Adrenal gland (tissue), 12 donors: ENCODE measurements around the gene GPC1. TPM values are rescaled to one million over a fixed set of nuclear protein-coding genes. Genes with fewer than 3 reads are reported as not detected.
A peak's percentile ranks its signal among the peaks of the same experiment; 100 is the strongest.

Experiments
- DNase-seq, 7 donors: peaks; one replicate each; pipeline ENCODE4 v3.0.0-alpha.2; 2019 to 2020
- H3K27ac ChIP-seq, 5 donors: fragments of 200-600 bp; sonication (generic) in 4 of 5; 1 replicate in 3 of 5; 2 replicates in 2 of 5; pipeline versions ENCODE4 v1.5.1 to v1.8.0; 2016 to 2020; ENCODE audit warnings: mild to moderate bottlenecking in 1 of 5
- H3K27me3 ChIP-seq: fragments of 200-600 bp; 2 replicates; pipeline ENCODE4 v1.8.0; 2021
- H3K36me3 ChIP-seq, 2 donors: fragments of 200-600 bp; replicated peaks in 1 of 2; 1 replicate in 1 of 2; 2 replicates in 1 of 2; pipeline versions ENCODE4 v1.5.1 to v1.8.0; 2018 to 2022
- H3K4me1 ChIP-seq, 2 donors: fragments of 200-600 bp; replicated peaks in 1 of 2; 1 replicate in 1 of 2; 2 replicates in 1 of 2; pipeline versions ENCODE4 v1.5.1 to v1.8.0; 2018 to 2021
- H3K4me3 ChIP-seq, 4 donors: fragments of 200-600 bp; sonication (generic) in 3 of 4; one replicate each; pipeline ENCODE4 v1.5.1; 2016 to 2018
- H3K9me3 ChIP-seq, 3 donors: fragments of 200-600 bp; sonication (generic) in 1 of 3; replicated peaks in 1 of 3; 1 replicate in 2 of 3; 2 replicates in 1 of 3; pipeline versions ENCODE4 v1.5.1 to v1.8.0; 2016 to 2021
- CTCF ChIP-seq, 6 experiments: fragments of 450-650 bp in 4 of 6; fragments of 200-600 bp in 2 of 6; sonication (generic) in 1 of 6; IDR thresholded peaks; 1 replicate in 5 of 6; 2 replicates in 1 of 6; pipeline versions ENCODE4 v1.5.1 to v1.8.0; 2016 to 2021; ENCODE audit warnings: antibody characterized with exemption in 6 of 6, mild to moderate bottlenecking in 2 of 6, moderate library complexity in 1 of 6
- POLR2A ChIP-seq, 2 donors: fragments of 450-650 bp; IDR thresholded peaks; one replicate each; pipeline ENCODE4 v1.6.1; 2017; ENCODE audit warnings: antibody characterized with exemption in 2 of 2, mild to moderate bottlenecking in 2 of 2, moderate library complexity in 1 of 2
- WGBS, 4 donors: extraction: QIAGEN DNeasy Blood & Tissue Kit in 2 of 4; methylation state at CpG; one replicate each; pipeline versions ENCODE4 v1.1.5 to v1.1.7; 2013 to 2017; 5-methylcytosine and 5-hydroxymethylcytosine counted together
- intact Hi-C, 2 donors: fragments of 100-400 bp; cut with DNase I; formaldehyde crosslinking; loops; one replicate each; pipeline versions ENCODE4 v1.14.1 to v1.15.0; 2022 to 2023
- polyA plus RNA-seq, 3 donors: library from polyadenylated mRNA; stranded (reverse); fragments of 200-250 nt in 2 of 3; fragments of 350-450 nt in 1 of 3; fragmentation: Illumina TruSeq in 1 of 3; extraction: RNeasy Lipid Tissue Mini Kit (QIAGEN cat#74804) in 1 of 3; gene quantifications; one replicate each; pipeline ENCODE4 v1.2.3, GENCODE V29; 2013 to 2014
- total RNA-seq, 9 donors: library from RNA; depleted of rRNA in 4 of 9; stranded (reverse); fragments of >200 nt in 4 of 9; fragments of 120-200 nt in 1 of 9; fragmentation: NEBNext Ultra II Directional in 1 of 9; extraction: Animal tissue kit (Norgen Biotek cat#: 25700) in 1 of 9; gene quantifications; one replicate each; pipeline versions ENCODE4 v1.1.0 to v1.2.4, GENCODE V29; 2013 to 2023
- donor health status: healthy with polysubstance abuse.
- donor health status: Bipolar disorder and iron deficiency.
- donor health status: DM: yes; HTN: yes; CAD: no.
- donor health status: DM: no; HTN: no; CAD: no.
- donor health status: DM: no; HTN: no; CAD: no.
- donor health status: DM: yes; HTN: yes; CAD: no.

Gene GPC1
- total and polyA plus RNA-seq, 12 donors = 11.8 to 202 (median 132) TPM

DNA sequence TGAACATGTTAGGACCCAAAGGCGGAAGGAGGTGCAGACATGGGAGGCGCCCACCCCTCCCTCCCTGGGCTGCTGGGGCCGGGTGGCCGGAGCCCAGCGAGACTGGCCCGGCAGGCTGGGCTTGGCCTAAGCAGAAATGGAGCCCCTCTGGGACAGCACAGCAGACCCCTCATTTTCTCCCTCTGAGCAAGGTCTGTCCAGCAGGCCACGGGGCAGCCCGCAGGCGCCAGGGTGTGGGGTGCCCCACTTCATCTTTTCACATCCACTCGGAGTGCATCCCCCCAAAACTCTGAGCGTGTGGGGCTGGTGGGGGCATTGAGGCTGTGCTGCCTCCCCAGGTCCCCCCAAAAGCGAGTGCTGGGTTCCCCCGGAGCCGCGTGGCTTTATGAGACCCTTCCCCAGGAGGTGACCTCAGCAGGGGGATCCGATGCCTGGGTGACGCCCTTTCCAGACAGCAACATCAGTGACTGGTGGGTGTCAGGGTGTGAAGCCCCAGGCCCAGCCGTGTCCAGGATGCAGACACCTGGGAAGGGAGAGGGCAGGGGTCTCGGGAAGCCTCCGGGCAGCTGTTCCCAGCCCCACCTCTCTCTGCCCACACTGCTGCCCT is 36.7 kb upstream of the GPC1 start:
- H3K27ac ChIP-seq = no peak overlapping the region
- no peaks in the 10 kb centered on the region for H3K36me3 ChIP-seq
- no peak overlapping the region for H3K4me3 ChIP-seq
- TF ChIP-seq CTCF (IDR thresholded peaks at IDR 0.05) (no peak), POLR2A (IDR thresholded peaks at IDR 0.05) (no peak)
- H3K4me1 ChIP-seq = no peaks in the 10 kb centered on the region
- H3K9me3 ChIP-seq = no peaks in the 10 kb centered on the region
- DNase-seq = peak in 2 of 7 donors; percentile 14 to 31
- no peaks in the 10 kb centered on the region for H3K27me3 ChIP-seq
- intact Hi-C loops = no loop called here
- 88 to 93% (median 90%) methylated on average over 11 to 20 of the region's 20 CpGs for WGBS, 4 donors

DNA sequence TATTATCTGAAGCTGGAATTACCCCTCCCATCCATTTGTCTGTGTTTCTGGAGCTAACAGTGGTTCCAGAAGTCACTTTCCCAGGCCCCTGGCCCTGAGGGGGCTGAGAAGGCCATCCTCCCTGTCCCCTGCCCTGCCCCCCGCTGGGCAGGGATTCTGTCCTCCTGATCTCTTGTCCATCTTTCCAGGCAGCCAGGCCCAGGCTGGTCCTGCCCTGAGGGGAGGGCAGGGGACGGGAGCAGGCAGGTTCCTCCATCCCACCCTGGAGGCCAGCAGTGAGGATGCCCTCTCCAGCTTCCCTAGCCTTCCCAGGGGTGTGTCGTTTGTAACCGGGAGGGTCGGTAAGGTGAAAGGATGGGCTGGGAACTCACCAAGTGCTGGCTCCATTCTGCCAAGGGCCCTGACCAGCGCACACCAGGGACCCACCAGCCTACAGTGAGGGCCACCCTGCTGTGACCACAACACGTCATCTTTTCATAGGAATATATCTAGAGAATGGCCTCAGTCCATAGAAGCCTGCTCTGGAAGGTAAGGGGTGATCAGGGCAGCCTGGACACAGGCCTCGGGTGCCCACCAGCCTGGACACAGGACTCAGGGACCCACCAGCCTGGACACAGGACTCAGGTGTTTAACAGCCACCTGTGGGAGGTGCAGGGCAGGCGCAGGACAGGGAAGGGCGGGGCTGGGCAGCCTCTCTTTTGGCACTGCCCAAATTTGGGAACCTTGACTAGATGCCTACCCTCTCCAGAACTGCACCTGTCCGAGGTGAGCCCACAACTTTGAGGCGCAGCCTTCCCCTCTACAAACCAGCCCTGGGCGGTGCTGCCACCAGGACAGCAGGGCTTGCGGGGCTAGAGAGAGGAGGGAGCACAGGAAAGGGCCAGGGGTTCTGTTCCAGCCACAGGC is 35.8 kb upstream of the GPC1 start:
- no peaks in the 10 kb centered on the region for H3K9me3 ChIP-seq
- WGBS, 4 donors = 80 to 93% (median 92%) methylated on average over 5 to 14 of the region's 14 CpGs
- no peak overlapping the region for H3K27ac ChIP-seq
- intact Hi-C loops = no loop called here
- no peaks in the 10 kb centered on the region for H3K36me3 ChIP-seq
- H3K27me3 ChIP-seq = no peaks in the 10 kb centered on the region
- no peak overlapping the region for H3K4me3 ChIP-seq
- peak in 3 of 7 donors; percentile 9 to 39 (median 13) for DNase-seq
- no peak for TF ChIP-seq CTCF (IDR thresholded peaks at IDR 0.05)
- no peak for TF ChIP-seq POLR2A (IDR thresholded peaks at IDR 0.05)
- no peaks in the 10 kb centered on the region for H3K4me1 ChIP-seq

DNA sequence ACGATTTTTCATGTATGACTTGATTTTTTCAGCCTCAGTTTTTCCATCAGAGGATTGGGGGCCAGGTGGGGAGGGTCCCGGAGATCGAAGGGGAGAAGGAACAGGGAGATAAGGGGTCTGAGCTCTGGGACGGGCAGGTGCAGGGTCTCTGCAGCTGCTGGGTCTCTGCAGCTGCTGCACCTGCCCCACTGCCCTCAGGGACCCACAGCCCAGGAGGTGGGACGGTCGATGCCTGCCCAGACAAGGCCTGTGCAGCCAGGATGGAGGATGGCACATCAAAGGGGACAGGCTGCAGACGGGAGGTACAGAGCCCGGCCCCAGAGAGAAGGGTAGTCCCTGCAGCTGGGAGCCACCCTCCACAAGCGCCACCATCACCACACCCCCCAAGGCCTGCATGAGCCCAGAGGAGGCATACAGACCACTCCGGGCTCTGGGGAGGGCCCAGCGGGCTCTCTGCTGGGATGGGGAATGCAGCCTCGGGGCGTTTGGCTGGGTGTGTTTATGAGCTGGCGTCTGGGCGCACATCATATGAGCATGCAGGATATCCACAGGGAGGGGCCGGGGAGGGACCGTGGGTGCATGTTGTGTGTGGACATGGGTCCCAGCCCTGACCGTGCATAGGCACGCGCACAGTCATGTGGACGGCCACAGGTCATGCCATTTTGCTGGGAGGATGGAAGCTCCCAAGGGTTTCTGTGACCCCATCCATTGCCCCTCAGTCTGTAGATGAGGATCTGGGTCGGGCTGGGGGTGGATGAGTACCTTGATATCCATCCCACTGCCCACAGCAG is 34.9 kb upstream of the GPC1 start:
- Histone ChIP-seq H3K36me3 (no peaks in the 10 kb centered on the region), H3K9me3 (no peaks in the 10 kb centered on the region), H3K4me1 (no peaks in the 10 kb centered on the region), H3K27me3 (no peaks in the 10 kb centered on the region), H3K27ac (no peak overlapping the region), H3K4me3 (no peak overlapping the region)
- peak in 4 of 7 donors; percentile 2 to 42 (median 13) for DNase-seq
- 82 to 89% (median 86%) methylated on average over 4 to 22 of the region's 22 CpGs for WGBS, 4 donors
- no peak for TF ChIP-seq POLR2A (IDR thresholded peaks at IDR 0.05)
- TF ChIP-seq CTCF (IDR thresholded peaks at IDR 0.05) = no peak
- intact Hi-C loops = no loop called here

DNA sequence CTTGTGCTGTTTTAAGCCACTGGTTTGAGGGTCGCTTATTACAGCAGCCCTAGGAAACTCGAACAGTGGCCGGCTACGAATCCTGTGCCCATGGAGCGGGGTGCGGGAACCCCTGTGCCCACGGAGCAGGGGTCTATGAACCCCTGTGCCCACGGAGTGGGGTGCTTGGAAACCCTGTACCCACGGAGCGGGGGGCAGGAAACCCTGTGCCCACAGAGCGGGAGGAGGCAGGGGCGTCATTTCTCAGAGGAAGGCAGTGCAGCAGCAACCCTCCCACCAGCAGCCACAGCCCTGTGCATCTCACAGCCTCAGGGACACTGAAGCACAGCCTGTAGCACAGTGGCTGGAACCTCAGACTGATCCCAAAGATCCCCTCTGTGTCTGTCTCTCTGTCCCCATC is 34.2 kb upstream of the GPC1 start:
- H3K27ac ChIP-seq = no peak overlapping the region
- H3K9me3 ChIP-seq = no peaks in the 10 kb centered on the region
- 80 to 96% (median 85%) methylated on average over 4 to 12 of the region's 12 CpGs for WGBS, 4 donors

More for the DNA sequence above, 34.2 kb upstream of the GPC1 start:
- DNase-seq = peak in 1 of 7 donors; percentile 12
- TF ChIP-seq POLR2A (IDR thresholded peaks at IDR 0.05) (no peak), CTCF (IDR thresholded peaks at IDR 0.05) (no peak)
- Histone ChIP-seq H3K27me3 (no peaks in the 10 kb centered on the region), H3K4me3 (no peak overlapping the region), H3K4me1 (no peaks in the 10 kb centered on the region), H3K36me3 (no peaks in the 10 kb centered on the region)
- intact Hi-C loops = no loop called here
